HepG2 (cell line): ENCODE results near the gene TEF. TPM values are rescaled to one million over a fixed set of nuclear protein-coding genes. Genes with fewer than 3 reads are reported as not detected.
A peak's percentile ranks its signal among the peaks of the same experiment; 100 is the strongest.

ENCODE experiments used
- AKAP8 ChIP-seq: sonication (generic); formaldehyde crosslinking; IDR thresholded peaks from 2 replicates; pipeline ENCODE4 v1.5.1; 2020; ENCODE audit warnings: mild to moderate bottlenecking, missing genetic modification reagents
- ATAD3A ChIP-seq: sonication (generic); formaldehyde crosslinking; IDR thresholded peaks from 2 replicates; pipeline ENCODE4 v1.4.0; 2020; ENCODE audit warnings: missing genetic modification reagents
- BCL3 ChIP-seq: sonication (generic); formaldehyde crosslinking; IDR thresholded peaks from 2 replicates; pipeline ENCODE4 v1.5.1; 2020; ENCODE audit warnings: mild to moderate bottlenecking, missing genetic modification reagents, moderate library complexity
- CREM ChIP-seq, 2 experiments: sonication (generic) in 1 of 2; formaldehyde crosslinking in 1 of 2; IDR thresholded peaks; 2 replicates each; pipeline versions ENCODE4 v1.4.0 to v1.6.1; 2016 to 2020; ENCODE audit warnings: antibody characterized with exemption in 1 of 2, mild to moderate bottlenecking in 1 of 2, missing genetic modification reagents in 1 of 2
- GATAD2A ChIP-seq: IDR thresholded peaks from 2 replicates; pipeline ENCODE4 v1.6.1; 2016
- HBP1 ChIP-seq: IDR thresholded peaks from 2 replicates; pipeline ENCODE4 v1.6.1; 2016; ENCODE audit warnings: low read depth, control low read depth
- HOXA3 ChIP-seq: sonication (generic); formaldehyde crosslinking; IDR thresholded peaks from 2 replicates; pipeline ENCODE4 v1.5.0; 2020; ENCODE audit warnings: missing genetic modification reagents
- IRX3 ChIP-seq: sonication (generic); formaldehyde crosslinking; IDR thresholded peaks from 2 replicates; pipeline ENCODE4 v1.8.1; 2023; ENCODE audit warnings: mild to moderate bottlenecking, low read depth, missing genetic modification reagents, borderline replicate concordance
- KAT7 ChIP-seq: IDR thresholded peaks from 2 replicates; pipeline ENCODE4 v1.6.1; 2018; ENCODE audit warnings: borderline replicate concordance, missing compliant biosample characterization
- KLF6 ChIP-seq: IDR thresholded peaks from 2 replicates; pipeline ENCODE4 v1.8.0; 2016; ENCODE audit warnings: missing biosample characterization, missing genetic modification reagents
- MAX ChIP-seq: IDR thresholded peaks from 2 replicates; pipeline ENCODE4 v1.6.1; 2012; ENCODE audit warnings: inconsistent platforms
- MED13 ChIP-seq: sonication (generic); formaldehyde crosslinking; IDR thresholded peaks from 2 replicates; pipeline ENCODE4 v1.5.0; 2020; ENCODE audit warnings: missing genetic modification reagents
- MLXIP ChIP-seq: sonication (generic); formaldehyde crosslinking; IDR thresholded peaks from 2 replicates; pipeline ENCODE4 v1.9.0; 2021; ENCODE audit warnings: missing genetic modification reagents, borderline replicate concordance
- POLR2G ChIP-seq: fragments of 200-400 bp; formaldehyde crosslinking; IDR thresholded peaks from 2 replicates; pipeline ENCODE4 v1.6.1; 2018; ENCODE audit warnings: mild to moderate bottlenecking, low read depth, low read length, moderate library complexity
- RARA ChIP-seq: IDR thresholded peaks from 2 replicates; pipeline ENCODE4 v1.6.1; 2016; ENCODE audit warnings: missing genetic modification reagents, missing compliant biosample characterization
- RBM22 ChIP-seq: fragments of 200-400 bp; formaldehyde crosslinking; optimal IDR thresholded peaks from 2 replicates; pipeline ENCODE3; 2017; ENCODE audit warnings: mild to moderate bottlenecking, low read length, moderate library complexity
- TFAP4 ChIP-seq: sonication (generic); IDR thresholded peaks from 2 replicates; pipeline ENCODE4 v1.6.1; 2016; ENCODE audit warnings: low read depth, borderline replicate concordance
- ZBTB42 ChIP-seq: sonication (generic); formaldehyde crosslinking; IDR thresholded peaks from 2 replicates; pipeline ENCODE4 v1.5.0; 2020; ENCODE audit warnings: mild to moderate bottlenecking, missing genetic modification reagents
- ZNF263 ChIP-seq: sonication (generic); formaldehyde crosslinking; IDR thresholded peaks from 2 replicates; pipeline ENCODE4 v1.4.0; 2020; ENCODE audit warnings: missing genetic modification reagents
- ZNF264 ChIP-seq: sonication (generic); formaldehyde crosslinking; IDR thresholded peaks from 2 replicates; pipeline ENCODE4 v1.4.0; 2020; ENCODE audit warnings: missing genetic modification reagents
- ZNF510 ChIP-seq: sonication (generic); formaldehyde crosslinking; IDR thresholded peaks from 2 replicates; pipeline ENCODE4 v1.4.0; 2020; ENCODE audit warnings: low read depth, mild to moderate bottlenecking, missing genetic modification reagents
- ZNF569 ChIP-seq: sonication (generic); formaldehyde crosslinking; IDR thresholded peaks from 2 replicates; pipeline ENCODE4 v1.5.0; 2020; ENCODE audit warnings: mild to moderate bottlenecking, missing genetic modification reagents, moderate library complexity, borderline replicate concordance
- ZNF577 ChIP-seq: sonication (generic); formaldehyde crosslinking; IDR thresholded peaks from 2 replicates; pipeline ENCODE4 v1.4.0; 2020; ENCODE audit warnings: mild to moderate bottlenecking, low read depth, missing genetic modification reagents, borderline replicate concordance
- ZNF605 ChIP-seq: sonication (generic); formaldehyde crosslinking; IDR thresholded peaks from 2 replicates; pipeline ENCODE4 v1.8.0; 2022; ENCODE audit warnings: mild to moderate bottlenecking, missing genetic modification reagents
- polyA plus RNA-seq, 8 experiments: library from polyadenylated mRNA; depleted of rRNA in 3 of 8; stranded (reverse) in 7 of 8; unstranded in 1 of 8; fragments of >200 nt; fragmentation: Illumina TruSeq in 4 of 8; extraction: Trizol in 4 of 8; gene quantifications; 2 replicates each; pipeline versions ENCODE4 v1.2.1 to v1.2.3, GENCODE V29; 2011 to 2016; ENCODE audit warnings: low read depth in 4 of 8, missing spikeins in 1 of 8, mixed read lengths in 1 of 8; ENCODE audit not compliant: insufficient read depth in 1 of 8
- total RNA-seq, 5 experiments: library from RNA; depleted of rRNA; stranded (reverse); fragments of >200 nt; fragmentation: Illumina TruSeq; extraction: Trizol; gene quantifications; 2 replicates each; pipeline ENCODE4 v1.2.3, GENCODE V29; 2016; ENCODE audit warnings: low read depth in 1 of 5

TEF gene
- total and polyA plus RNA-seq, 2 of the 13 experiments (the other 11 are each of a cell fraction or from before 2014, with no cell fraction given) = 7.6 to 11.2 TPM

GRCh38 chr22:41397143-41397811 is 15.5 kb downstream of the TEF start (continued):
- TF ChIP-seq AKAP8 (CRISPR knock-in tag) (peak; percentile 28; the same call in 1 of the 2 replicates), KAT7 (CRISPR knock-in tag) (no peak), ZNF569 (no peak), ZNF605 (CRISPR knock-in tag) (peak; percentile 57), HOXA3 (CRISPR knock-in tag) (peak; percentile 69; the same call in 1 of the 2 replicates), GATAD2A (peak; percentile 80; the same call in 1 of the 2 replicates), MLXIP (CRISPR knock-in tag) (no peak), ZNF510 (0 out of 2 replicates have a peak, but pooled peaks have one; percentile 37), BCL3 (CRISPR knock-in tag) (peak; percentile 48; the same call in 1 of the 2 replicates), ATAD3A (CRISPR knock-in tag) (no peak), RARA (CRISPR knock-in tag) (peak; percentile 96), MED13 (CRISPR knock-in tag) (no peak), KLF6 (CRISPR knock-in tag) (no peak), ZNF264 (peak; percentile 65; the same call in 1 of the 2 replicates), IRX3 (CRISPR knock-in tag) (no peak), HBP1 (CRISPR knock-in tag) (no peak), CREM (IDR thresholded peaks at IDR 0.05) (peak; percentile 68), CREM (CRISPR knock-in tag; IDR thresholded peaks at IDR 0.05) (no peak), TFAP4 (peak; percentile 17; the same call in 1 of the 2 replicates), ZNF577 (CRISPR knock-in tag) (no peak), ZNF263 (CRISPR knock-in tag) (no peak), ZBTB42 (CRISPR knock-in tag) (peak; percentile 30; the same call in 1 of the 2 replicates), RBM22 (no peak), MAX (peak; percentile 53), POLR2G (peak; percentile 50)
